B cell (primary cell): ENCODE data around the gene GLG1.

Experiments
- CTCF ChIP-seq: fragments of 200-600 bp; IDR thresholded peaks from one replicate; pipeline ENCODE4 v1.8.0; 2022; ENCODE audit warnings: antibody characterized with exemption, mild to moderate bottlenecking
- EZH2 ChIP-seq: IDR thresholded peaks from 2 replicates; pipeline ENCODE4 v1.6.1; 2012; ENCODE audit warnings: borderline replicate concordance, low read depth, mild to moderate bottlenecking, moderate library complexity, low read length; ENCODE audit not compliant: insufficient read depth, poor library complexity, severe bottlenecking

GRCh38 chr16:74468807-74469525 lies 137.9 kb downstream of the GLG1 start:
- TF ChIP-seq CTCF (no peak), EZH2 (no peak)
